ENCODE results near the gene ADAMTS9.
"Not testable (repeated sequence)": the region's sequence is repeated elsewhere in the genome, so short reads cannot be mapped to it uniquely, and the experiment has no call there.

GRCh38 chr3:64545239-64545638, 142.6 kb downstream of the ADAMTS9 start:
- not testable (repeated sequence) for TF ChIP-seq POLR2AphosphoS5 (IDR thresholded peaks at IDR 0.05); CTCF (IDR thresholded peaks at IDR 0.05; ENCODE audit: poor library complexity, severe bottlenecking); EZH2 (IDR thresholded peaks at IDR 0.05; ENCODE audit: borderline replicate concordance, insufficient read depth, low read length, poor library complexity, severe bottlenecking); MXI1 (conservative IDR thresholded peaks at IDR 0.05; ENCODE audit: poor library complexity, severe bottlenecking)
